ENCODE data around the gene IL1RAPL1. TPM values are rescaled to one million over a fixed set of nuclear protein-coding genes. Genes with fewer than 3 reads are reported as not detected.

Gene IL1RAPL1
- total and polyA plus RNA-seq, 9 of the 15 experiments (the other 6 are each of a cell fraction or from before 2014, with no cell fraction given), result 0.04 to 0.07 (median 0.04) TPM; not detected in 6

GRCh38 chrX:29530501-29530900, 943.3 kb downstream of the IL1RAPL1 start:
- in situ Hi-C loops (cut with MboI) (no loop called here), intact Hi-C loops (cut with micrococcal nuclease) (no loop called here)
- no peak for DNase-seq (ENCODE audit: extremely low read depth in 1 of 4, low spot score in 3 of 4)
- Histone ChIP-seq H3K27ac (ENCODE audit: extremely low read depth, low read depth, low read length) (no peak overlapping the region), H2AFZ (ENCODE audit: low read depth, low read length) (no peak overlapping the region), H3K9me1 (ENCODE audit: control insufficient read depth, insufficient read depth, low read length) (no peaks in the 10 kb centered on the region), H3K36me3 (ENCODE audit: control insufficient read depth, insufficient read depth, low read length) (no peaks in the 10 kb centered on the region), H3K79me2 (ENCODE audit: control insufficient read depth, insufficient read depth, low read length) (no peaks in the 10 kb centered on the region), H3K4me2 (ENCODE audit: insufficient read depth, low read length) (no peak overlapping the region), H3K27me3 (ENCODE audit: control insufficient read depth in 2 of 2, insufficient read depth in 2 of 2, low read length in 2 of 2) (no peaks in the 10 kb centered on the region), H3K9ac (ENCODE audit: insufficient read depth in 1 of 2, low read depth in 2 of 2, low read length in 2 of 2) (no peak overlapping the region), H3K4me1 (replicated peaks in 1 of 2; ENCODE audit: control insufficient read depth in 2 of 2, insufficient read depth in 2 of 2, low read length in 2 of 2) (no peaks in the 10 kb centered on the region; a peak in 1 of 5 replicates), H3K4me3 (no peak overlapping the region), H4K20me1 (replicated peaks; ENCODE audit: control insufficient read depth, insufficient read depth, low read length) (no peaks in the 10 kb centered on the region), H3K9me3 (replicated peaks; ENCODE audit: control insufficient read depth, insufficient read depth, low read depth, low read length) (no peaks in the 10 kb centered on the region)
- FAIRE-seq, result no peak
- no peak for ATAC-seq
- BruUV-seq (replicated peaks), result no TSS peak
- WGBS (ENCODE audit: insufficient coverage, low coverage, missing lambda C conversion rate), result 0% methylated on average over 2 of the region's 2 CpGs
- ChIA-PET POLR2A (no interaction called here), CTCF (ENCODE audit: low intra/inter-chr PET ratio) (no interaction called here)
- TF ChIP-seq ZBTB26 (CRISPR knock-in tag; IDR thresholded peaks at IDR 0.05), result no peak
- no peak for TF ChIP-seq BRD9 (IDR thresholded peaks at IDR 0.05; ENCODE audit: low read depth, partially characterized antibody)
- no peak for TF ChIP-seq NFRKB (IDR thresholded peaks at IDR 0.05; ENCODE audit: low read depth)
- no peak for TF ChIP-seq FOXM1 (IDR thresholded peaks at IDR 0.05; ENCODE audit: low read depth)
- TF ChIP-seq FOXM1 (CRISPR knock-in tag; IDR thresholded peaks at IDR 0.05; ENCODE audit: low read depth), result no peak
- TF ChIP-seq ZNF644 (tag; IDR thresholded peaks at IDR 0.05; ENCODE audit: low read depth), result no peak
- TF ChIP-seq GABPB2 (CRISPR knock-in tag; conservative IDR thresholded peaks at IDR 0.05), result no peak
- no peak for TF ChIP-seq HNRNPL (IDR thresholded peaks at IDR 0.05; ENCODE audit: low read depth, low read length)
- TF ChIP-seq FOXP1 (CRISPR knock-in tag; IDR thresholded peaks at IDR 0.05), result no peak
- TF ChIP-seq HSF4 (CRISPR knock-in tag; IDR thresholded peaks at IDR 0.05; ENCODE audit: borderline replicate concordance), result no peak
- TF ChIP-seq ZHX1 (conservative IDR thresholded peaks at IDR 0.05; ENCODE audit: low read length), result no peak
- no peak for TF ChIP-seq ZC3H8 (IDR thresholded peaks at IDR 0.05)
- no peak for TF ChIP-seq PHF8 (IDR thresholded peaks at IDR 0.05; ENCODE audit: borderline replicate concordance, low read length)

Data from K562 (cell line).